Activated CD4-positive, alpha-beta T cell treated with anti-CD3 and anti-CD28 coated beads, Interleukin-10, Interleukin-2, amounts not matched to agents 100 ng/mL and 50 ng/mL, durations not matched to agents 16 hours and 8 hours (primary cell): ENCODE data around the gene ST6GALNAC4.

Source experiments
- DNase-seq: peaks from one replicate; pipeline ENCODE4 v3.0.0-alpha.2; 2020

ST6GALNAC4 gene

DNA sequence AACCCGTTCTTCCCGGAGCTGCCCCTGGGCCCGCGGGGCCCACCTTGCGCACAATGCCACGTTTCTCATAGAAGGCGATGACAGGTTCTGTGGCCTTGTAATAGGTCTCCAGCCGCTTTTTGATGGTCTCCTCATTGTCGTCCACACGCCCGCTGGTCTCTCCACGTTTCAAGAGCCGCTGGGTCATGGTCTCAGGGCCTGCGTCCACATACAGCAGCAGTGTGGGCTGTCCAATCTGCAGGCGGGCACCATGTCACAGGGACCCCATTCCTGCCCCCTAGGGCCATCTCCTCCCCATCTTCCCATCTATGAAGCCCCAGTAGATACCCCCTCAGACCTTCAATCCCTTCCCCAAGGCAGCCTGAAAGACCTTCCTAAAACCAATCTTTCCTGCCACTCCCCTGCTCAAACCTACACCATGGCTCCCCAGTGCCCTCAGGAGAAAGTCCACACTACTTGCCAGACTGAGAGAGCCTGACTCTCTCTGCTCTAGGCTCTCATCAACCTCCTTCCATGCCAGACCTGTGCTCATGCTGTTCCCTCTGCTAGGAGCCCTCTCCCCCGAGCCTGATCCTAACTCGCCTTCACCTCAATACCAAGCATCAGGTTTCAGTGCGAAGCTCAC is 48.5 kb downstream of the ST6GALNAC4 start:
- DNase-seq: no peak

- DNase-seq: no peak
Measured at GRCh38 chr9:127867356-127868277, 49.2 kb downstream of the ST6GALNAC4 start.

DNA sequence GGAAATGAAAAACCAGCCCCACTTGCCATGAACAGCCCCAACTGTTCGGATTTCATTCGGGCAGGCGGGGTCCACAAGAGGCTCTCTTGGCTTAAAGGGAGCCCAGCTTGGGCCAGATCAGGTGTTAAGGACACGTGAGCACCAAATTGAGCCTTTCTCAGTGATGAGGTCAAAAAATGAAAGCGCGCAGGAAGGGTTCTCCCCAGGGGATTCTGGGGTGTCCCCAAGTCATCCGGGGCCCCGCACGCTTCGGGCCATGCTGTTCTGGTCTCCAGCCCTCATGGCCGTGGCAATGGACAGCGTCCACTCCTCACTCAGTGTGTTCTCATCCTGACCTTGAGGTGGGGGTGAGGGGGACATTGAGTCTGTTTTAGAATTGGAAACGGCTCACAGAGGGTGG is 50.3 kb downstream of the ST6GALNAC4 start:
- no peak for DNase-seq

GRCh38 chr9:127865645-127866464 is 51.0 kb downstream of the ST6GALNAC4 start:
- DNase-seq: peak; percentile 57

GRCh38 chr9:127863191-127863621 is 53.6 kb downstream of the ST6GALNAC4 start:
- no peak for DNase-seq

DNA sequence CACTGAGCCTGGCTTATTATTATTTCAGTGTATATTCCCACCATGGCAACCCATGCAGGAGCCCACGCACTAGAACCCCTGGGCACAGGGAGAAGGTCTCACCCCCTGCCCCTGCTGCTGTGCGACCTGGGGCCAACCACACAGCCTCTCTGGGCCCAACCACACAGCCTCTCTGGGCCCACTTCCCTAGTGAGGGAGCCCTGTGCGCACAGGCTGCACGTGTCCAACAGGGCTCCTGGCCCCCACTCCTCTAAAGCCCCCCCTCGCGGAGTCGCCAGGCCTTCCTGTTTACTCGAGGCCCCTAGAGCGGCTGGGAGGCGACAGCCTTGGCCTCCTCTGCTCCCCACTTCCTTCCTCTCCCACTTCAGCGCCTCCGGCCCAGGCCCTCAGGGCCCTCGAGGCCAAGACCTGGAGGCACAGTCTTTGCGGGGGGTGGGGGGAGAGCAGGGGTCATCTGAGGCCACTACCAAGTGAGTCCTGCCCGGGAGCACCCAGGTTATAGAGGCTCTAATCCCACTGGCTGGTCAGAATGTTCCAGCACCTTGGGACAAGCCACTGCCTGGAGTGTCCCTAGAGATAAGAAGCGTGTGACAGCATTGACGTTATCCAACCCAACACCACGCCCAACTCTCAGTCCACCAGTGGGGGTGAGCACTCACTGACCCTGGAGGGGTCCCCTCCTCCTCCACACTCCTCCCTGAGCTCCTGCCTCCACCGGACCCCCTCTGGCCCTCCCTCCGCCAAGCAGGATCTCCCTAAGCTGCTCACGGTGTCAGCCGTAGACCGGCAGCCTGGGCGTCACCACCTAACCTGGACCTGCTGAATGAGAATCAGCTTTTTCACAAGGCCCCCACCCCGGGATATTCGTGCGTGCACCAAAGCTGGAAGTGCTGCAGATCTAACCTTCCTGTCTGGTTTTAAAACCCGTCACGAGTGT is 54.5 kb downstream of the ST6GALNAC4 start:
- peak; percentile 24 for DNase-seq

DNA sequence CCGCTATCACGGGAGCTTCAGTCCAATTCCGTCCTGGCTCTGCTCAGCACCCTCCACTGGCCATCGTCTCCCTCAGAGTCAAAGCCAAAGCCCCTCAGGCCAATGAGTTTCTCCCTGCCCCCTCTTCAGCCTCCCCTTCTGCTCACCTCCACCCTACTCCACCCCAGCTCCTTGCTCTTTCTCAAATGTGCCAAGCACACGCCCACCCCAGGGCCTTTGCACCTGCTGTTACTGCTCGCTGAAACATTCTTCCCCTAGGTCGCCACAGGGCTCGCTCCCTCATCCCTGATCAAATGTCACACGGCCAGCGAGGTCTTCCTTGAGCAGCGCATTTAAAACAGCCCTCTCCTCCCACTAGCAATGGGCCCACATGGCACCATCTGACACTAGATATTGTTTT is 56.1 kb downstream of the ST6GALNAC4 start:
- no peak for DNase-seq

- DNase-seq: no peak
Measured at GRCh38 chr9:127860260-127860659, 56.6 kb downstream of the ST6GALNAC4 start.

GRCh38 chr9:127858041-127858512 is 58.8 kb downstream of the ST6GALNAC4 start:
- DNase-seq: no peak
